ENCODE results near the gene DDR1.

DDR1 gene

GRCh38 chr6:30881392-30882203 is 2.7 kb upstream of the DDR1 start:
- no peak for DNase-seq (ENCODE audit: low read depth)

- no peak for DNase-seq (ENCODE audit: low read depth)
Observed at GRCh38 chr6:30882204-30882758, 2.0 kb upstream of the DDR1 start.

GRCh38 chr6:30882759-30883684 is 1.3 kb upstream of the DDR1 start:
- no peak for DNase-seq (ENCODE audit: low read depth)

GRCh38 chr6:30884521-30885480 is 482 bp downstream of the DDR1 start:
- DNase-seq (ENCODE audit: low read depth) = no peak

- DNase-seq (ENCODE audit: low read depth) = no peak
Observed at GRCh38 chr6:30885481-30885998, 1.2 kb downstream of the DDR1 start.

GRCh38 chr6:30885999-30886896 is 1.9 kb downstream of the DDR1 start:
- no peak for DNase-seq (ENCODE audit: low read depth)

- no peak for DNase-seq (ENCODE audit: low read depth)
Observed at GRCh38 chr6:30886897-30887255, 2.6 kb downstream of the DDR1 start.

GRCh38 chr6:30887901-30888815 is 3.8 kb downstream of the DDR1 start:
- DNase-seq (ENCODE audit: low read depth) = no peak

- no peak for DNase-seq (ENCODE audit: low read depth)
Observed at GRCh38 chr6:30888816-30889495, 4.6 kb downstream of the DDR1 start.

- no peak for DNase-seq (ENCODE audit: low read depth)
Observed at GRCh38 chr6:30889496-30889885, 5.2 kb downstream of the DDR1 start.

GRCh38 chr6:30889921-30890645 is 5.8 kb downstream of the DDR1 start:
- no peak for DNase-seq (ENCODE audit: low read depth)

GRCh38 chr6:30890646-30891449 is 6.5 kb downstream of the DDR1 start:
- no peak for DNase-seq (ENCODE audit: low read depth)

- DNase-seq (ENCODE audit: low read depth) = no peak
Observed at GRCh38 chr6:30891450-30891723, 7.1 kb downstream of the DDR1 start.

- DNase-seq (ENCODE audit: low read depth) = no peak
Observed at GRCh38 chr6:30891816-30892538, 7.7 kb downstream of the DDR1 start.

- no peak for DNase-seq (ENCODE audit: low read depth)
Observed at GRCh38 chr6:30893001-30893591, 8.8 kb downstream of the DDR1 start.

GRCh38 chr6:30893666-30894065 is 9.3 kb downstream of the DDR1 start:
- DNase-seq (ENCODE audit: low read depth) = no peak
